K562 (cell line): Measurements from ENCODE around the gene POLR3G. TPM values are rescaled to one million over a fixed set of nuclear protein-coding genes. Genes with fewer than 3 reads are reported as not detected.

ENCODE experiments used
- CREB1 ChIP-seq, 2 experiments: sonication (generic) in 1 of 2; formaldehyde crosslinking in 1 of 2; IDR thresholded peaks; 2 replicates each; pipeline versions ENCODE4 v1.6.1 to v1.8.0; 2012 to 2022; ENCODE audit warnings: inconsistent platforms in 1 of 2, mild to moderate bottlenecking in 1 of 2, missing genetic modification reagents in 1 of 2, moderate library complexity in 1 of 2
- EP300 ChIP-seq: IDR thresholded peaks from 2 replicates; pipeline ENCODE4 v1.6.1; 2012; ENCODE audit warnings: low read length, improper control_type of control experiment
- HEY1 ChIP-seq: fragments of 250-450 bp; sonication (Bioruptor Pico); IDR thresholded peaks from 2 replicates; pipeline ENCODE4 v1.5.0; 2020; ENCODE audit warnings: mild to moderate bottlenecking, moderate library complexity, borderline replicate concordance
- HMGXB4 ChIP-seq: sonication (generic); formaldehyde crosslinking; IDR thresholded peaks from 2 replicates; pipeline ENCODE4 v1.8.1; 2023; ENCODE audit warnings: mild to moderate bottlenecking, missing genetic modification reagents
- JUNB ChIP-seq: fragments of 450-650 bp; formaldehyde crosslinking; conservative IDR thresholded peaks from 2 replicates; pipeline ENCODE4 v1.4.0; 2020; ENCODE audit warnings: mild to moderate bottlenecking
- MYBL2 ChIP-seq, 2 experiments: fragments of 450-650 bp in 1 of 2; sonication (generic) in 1 of 2; formaldehyde crosslinking in 1 of 2; IDR thresholded peaks; 2 replicates each; pipeline versions ENCODE4 v1.6.1 to v1.8.1; 2017 to 2022; ENCODE audit warnings: borderline replicate concordance in 1 of 2, inconsistent platforms in 1 of 2, low read depth in 1 of 2, mild to moderate bottlenecking in 1 of 2, missing genetic modification reagents in 1 of 2, moderate library complexity in 1 of 2
- PCBP2 ChIP-seq: fragments of 200-400 bp; formaldehyde crosslinking; IDR thresholded peaks from 2 replicates; pipeline ENCODE4 v1.6.1; 2018; ENCODE audit warnings: low read length, low read depth, mild to moderate bottlenecking, moderate library complexity; ENCODE audit not compliant: poor library complexity, severe bottlenecking
- PRMT5 ChIP-seq: sonication (generic); formaldehyde crosslinking; IDR thresholded peaks from 2 replicates; pipeline ENCODE4 v1.5.0; 2020; ENCODE audit warnings: missing genetic modification reagents
- RBM22 ChIP-seq: fragments of 200-400 bp; formaldehyde crosslinking; IDR thresholded peaks from 2 replicates; pipeline ENCODE4 v1.6.1; 2018; ENCODE audit warnings: low read length, low read depth; ENCODE audit not compliant: poor library complexity, severe bottlenecking
- THRB ChIP-seq: fragments of 450-650 bp; formaldehyde crosslinking; conservative IDR thresholded peaks from 2 replicates; pipeline ENCODE4 v1.4.0; 2022; ENCODE audit warnings: mild to moderate bottlenecking, missing genetic modification characterization
- XRCC4 ChIP-seq: IDR thresholded peaks from one replicate; pipeline ENCODE4 v1.6.1; 2011; ENCODE audit not compliant: insufficient read depth, insufficient read length; ENCODE audit errors: extremely low read depth
- ZNF143 ChIP-seq: sonication (generic); formaldehyde crosslinking; IDR thresholded peaks from 2 replicates; pipeline ENCODE4 v1.9.0; 2022; ENCODE audit warnings: mild to moderate bottlenecking, missing genetic modification reagents
- ZNF165 ChIP-seq: fragments of 250-450 bp; sonication (Bioruptor Pico); IDR thresholded peaks from 2 replicates; pipeline ENCODE4 v1.4.0; 2020; ENCODE audit warnings: borderline replicate concordance
- ZNF232 ChIP-seq: sonication (generic); formaldehyde crosslinking; IDR thresholded peaks from 2 replicates; pipeline ENCODE4 v1.8.0; 2022; ENCODE audit warnings: mild to moderate bottlenecking, missing genetic modification reagents
- ZNF436 ChIP-seq: fragments of 250-450, 450-650 bp; sonication (Bioruptor Pico); formaldehyde crosslinking; IDR thresholded peaks from 2 replicates; pipeline ENCODE4 v1.7.0; 2020; ENCODE audit warnings: mild to moderate bottlenecking
- ZNF699 ChIP-seq: fragments of 250-450 bp; sonication (Bioruptor Pico); IDR thresholded peaks from 2 replicates; pipeline ENCODE4 v1.8.0; 2021; ENCODE audit warnings: mild to moderate bottlenecking, moderate library complexity; ENCODE audit not compliant: insufficient replicate concordance
- polyA plus RNA-seq, 8 experiments: library from polyadenylated mRNA; depleted of rRNA in 4 of 8; stranded (reverse) in 5 of 8; unstranded in 3 of 8; fragments of >200 nt; fragmentation: Nextera tagmentation in 2 of 8; fragmentation: Illumina TruSeq in 1 of 8; extraction: Ambion mirVana in 2 of 8; extraction: Trizol in 1 of 8; gene quantifications; 2 replicates each; pipeline versions ENCODE4 v1.2.1 to v1.2.3, GENCODE V29; 2011 to 2014; ENCODE audit warnings: inconsistent platforms in 1 of 8, missing spikeins in 1 of 8
- total RNA-seq, 7 experiments: library from RNA; depleted of rRNA in 6 of 7; stranded (reverse); fragments of >200 nt in 6 of 7; fragmentation: Illumina TruSeq in 2 of 7; extraction: Trizol in 2 of 7; gene quantifications; 2 replicates each; pipeline versions ENCODE4 v1.2.1 to v1.2.3, GENCODE V29; 2011 to 2021; ENCODE audit warnings: low replicate concordance in 1 of 7
- TF ChIP-seq, protein P1 (sequence below): fragments of 450-650 bp; IDR thresholded peaks from 2 replicates; pipeline ENCODE4 v1.6.1; 2018; ENCODE audit warnings: mild to moderate bottlenecking, low read depth; ENCODE audit not compliant: partially characterized antibody
- TF ChIP-seq, protein P2 (sequence below): conservative IDR thresholded peaks from 2 replicates; pipeline ENCODE4 v1.6.1; 2011; ENCODE audit warnings: low read depth, mild to moderate bottlenecking, low read length; ENCODE audit not compliant: control insufficient read depth

POLR3G gene
- total and polyA plus RNA-seq, 9 of the 15 experiments (the other 6 are each of a cell fraction or from before 2014, with no cell fraction given), result 39.0 to 111 (median 59.0) TPM

GRCh38 chr5:90474235-90475107 is at the start of gene POLR3G, which contains the start of gene MBLAC2 (continued):
- TF ChIP-seq ZNF165 (CRISPR knock-in tag) (no peak), ZNF143 (CRISPR knock-in tag) (no peak; the same call in 1 of the 2 replicates), JUNB (CRISPR knock-in tag) (no peak), PRMT5 (no peak), ZNF699 (no peak), THRB (no peak), CREB1 (IDR thresholded peaks at IDR 0.05) (peak; percentile 47), CREB1 (CRISPR knock-in tag; IDR thresholded peaks at IDR 0.05) (peak; percentile 55; the same call in 1 of the 2 replicates), HMGXB4 (CRISPR knock-in tag) (no peak), RBM22 (peak; percentile 26), EP300 (no peak; the same call in 1 of the 2 replicates), MYBL2 (IDR thresholded peaks at IDR 0.05; ENCODE audit: low read depth) (no peak), MYBL2 (CRISPR knock-in tag; IDR thresholded peaks at IDR 0.05; ENCODE audit: borderline replicate concordance) (no peak), PCBP2 (no peak), XRCC4 (no peak), HEY1 (CRISPR knock-in tag) (no peak), ZNF232 (CRISPR knock-in tag) (no peak), ZNF436 (no peak)
- TF ChIP-seq, protein P1, sequence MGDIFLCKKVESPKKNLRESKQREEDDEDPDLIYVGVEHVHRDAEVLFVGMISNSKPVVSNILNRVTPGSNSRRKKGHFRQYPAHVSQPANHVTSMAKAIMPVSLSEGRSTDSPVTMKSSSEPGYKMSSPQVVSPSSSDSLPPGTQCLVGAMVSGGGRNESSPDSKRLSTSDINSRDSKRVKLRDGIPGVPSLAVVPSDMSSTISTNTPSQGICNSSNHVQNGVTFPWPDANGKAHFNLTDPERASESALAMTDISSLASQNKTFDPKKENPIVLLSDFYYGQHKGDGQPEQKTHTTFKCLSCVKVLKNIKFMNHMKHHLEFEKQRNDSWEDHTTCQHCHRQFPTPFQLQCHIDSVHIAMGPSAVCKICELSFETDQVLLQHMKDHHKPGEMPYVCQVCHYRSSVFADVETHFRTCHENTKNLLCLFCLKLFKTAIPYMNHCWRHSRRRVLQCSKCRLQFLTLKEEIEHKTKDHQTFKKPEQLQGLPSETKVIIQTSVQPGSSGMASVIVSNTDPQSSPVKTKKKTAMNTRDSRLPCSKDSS, result no peak
- TF ChIP-seq, protein P2, sequence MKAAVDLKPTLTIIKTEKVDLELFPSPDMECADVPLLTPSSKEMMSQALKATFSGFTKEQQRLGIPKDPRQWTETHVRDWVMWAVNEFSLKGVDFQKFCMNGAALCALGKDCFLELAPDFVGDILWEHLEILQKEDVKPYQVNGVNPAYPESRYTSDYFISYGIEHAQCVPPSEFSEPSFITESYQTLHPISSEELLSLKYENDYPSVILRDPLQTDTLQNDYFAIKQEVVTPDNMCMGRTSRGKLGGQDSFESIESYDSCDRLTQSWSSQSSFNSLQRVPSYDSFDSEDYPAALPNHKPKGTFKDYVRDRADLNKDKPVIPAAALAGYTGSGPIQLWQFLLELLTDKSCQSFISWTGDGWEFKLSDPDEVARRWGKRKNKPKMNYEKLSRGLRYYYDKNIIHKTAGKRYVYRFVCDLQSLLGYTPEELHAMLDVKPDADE, result 0 out of 2 replicates have a peak, but pooled peaks have one; percentile 80
